ENCODE results near the gene OR6X1. TPM values are rescaled to one million over a fixed set of nuclear protein-coding genes. Genes with fewer than 3 reads are reported as not detected.

OR6X1 gene
- total and polyA plus RNA-seq, 8 donors, result not detected

DNA sequence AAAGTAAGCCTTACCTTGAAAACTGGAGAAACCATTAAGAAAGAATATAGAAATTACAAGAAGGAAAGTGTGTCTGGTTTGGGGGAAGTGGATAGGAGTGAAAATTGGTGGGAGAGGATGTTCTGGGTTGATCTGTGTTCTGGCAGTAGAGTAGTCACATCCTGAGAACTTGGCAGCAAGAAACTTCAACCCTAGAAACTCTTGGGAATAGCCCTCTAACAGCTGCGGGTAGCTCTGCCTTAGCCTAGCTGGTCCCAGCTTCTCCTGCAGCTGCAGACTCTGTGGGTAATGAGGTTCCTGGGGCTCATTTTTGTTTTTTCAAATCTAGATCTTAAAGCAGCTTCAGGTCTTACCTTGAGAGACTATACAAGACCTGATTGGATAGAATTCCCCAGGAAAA lies 24.2 kb upstream of the OR6X1 start:
- Histone ChIP-seq H3K4me1 (no peaks in the 10 kb centered on the region), H3K27me3 (no peaks in the 10 kb centered on the region), H3K4me3 (no peak overlapping the region), H3K27ac (no peak overlapping the region), H3K9me3 (no peaks in the 10 kb centered on the region), H3K36me3 (no peaks in the 10 kb centered on the region)
- intact Hi-C loops (cut with DNase I), result no loop called here
- ATAC-seq (no peak), DNase-seq (no peak)
- TF ChIP-seq, protein P1, sequence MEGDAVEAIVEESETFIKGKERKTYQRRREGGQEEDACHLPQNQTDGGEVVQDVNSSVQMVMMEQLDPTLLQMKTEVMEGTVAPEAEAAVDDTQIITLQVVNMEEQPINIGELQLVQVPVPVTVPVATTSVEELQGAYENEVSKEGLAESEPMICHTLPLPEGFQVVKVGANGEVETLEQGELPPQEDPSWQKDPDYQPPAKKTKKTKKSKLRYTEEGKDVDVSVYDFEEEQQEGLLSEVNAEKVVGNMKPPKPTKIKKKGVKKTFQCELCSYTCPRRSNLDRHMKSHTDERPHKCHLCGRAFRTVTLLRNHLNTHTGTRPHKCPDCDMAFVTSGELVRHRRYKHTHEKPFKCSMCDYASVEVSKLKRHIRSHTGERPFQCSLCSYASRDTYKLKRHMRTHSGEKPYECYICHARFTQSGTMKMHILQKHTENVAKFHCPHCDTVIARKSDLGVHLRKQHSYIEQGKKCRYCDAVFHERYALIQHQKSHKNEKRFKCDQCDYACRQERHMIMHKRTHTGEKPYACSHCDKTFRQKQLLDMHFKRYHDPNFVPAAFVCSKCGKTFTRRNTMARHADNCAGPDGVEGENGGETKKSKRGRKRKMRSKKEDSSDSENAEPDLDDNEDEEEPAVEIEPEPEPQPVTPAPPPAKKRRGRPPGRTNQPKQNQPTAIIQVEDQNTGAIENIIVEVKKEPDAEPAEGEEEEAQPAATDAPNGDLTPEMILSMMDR (IDR thresholded peaks at IDR 0.05), result no peak

DNA sequence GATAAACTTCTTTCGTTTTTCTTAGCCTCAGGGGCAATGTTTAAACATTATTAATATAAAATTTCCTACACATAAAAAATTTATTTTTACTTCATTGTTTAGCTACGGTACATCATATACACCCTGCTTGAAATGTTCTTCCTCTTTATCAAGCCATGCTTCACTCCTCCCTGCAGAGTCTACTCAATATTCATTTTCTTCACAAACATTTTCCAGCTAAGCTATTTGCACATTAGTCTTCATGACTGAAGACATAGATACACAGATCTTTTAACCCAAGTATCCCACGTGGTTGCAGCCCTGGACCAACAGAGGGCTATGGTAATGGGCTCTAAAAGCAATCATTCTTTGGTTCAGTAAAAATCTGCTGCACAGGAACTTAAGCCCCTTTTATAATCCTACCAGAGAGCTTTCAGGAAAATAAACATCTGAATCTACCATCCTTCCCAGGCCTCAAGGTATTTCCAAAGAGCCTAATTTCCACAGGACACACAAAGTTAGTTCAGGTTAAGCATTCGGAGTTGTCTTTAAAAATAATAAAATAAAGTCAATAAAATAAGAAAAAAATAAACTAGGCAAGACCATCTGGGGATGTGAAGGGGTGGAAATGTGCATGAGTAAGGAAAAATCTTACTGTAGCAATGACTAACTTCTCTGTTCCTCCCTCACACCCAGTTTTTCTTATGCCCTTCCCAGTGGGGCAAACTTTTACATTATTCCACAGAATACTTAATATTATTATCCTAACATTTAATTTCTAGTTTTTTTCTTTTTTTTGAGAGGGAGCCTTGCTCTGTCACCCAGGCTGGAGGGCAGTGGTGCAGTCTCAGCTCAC lies 21.6 kb upstream of the OR6X1 start:
- Histone ChIP-seq H3K4me1 (no peaks in the 10 kb centered on the region), H3K4me3 (no peak overlapping the region), H3K27ac (no peak overlapping the region), H3K27me3 (no peaks in the 10 kb centered on the region), H3K9me3 (no peaks in the 10 kb centered on the region), H3K36me3 (no peaks in the 10 kb centered on the region)
- intact Hi-C loops (cut with DNase I), result no loop called here
- no peak for ATAC-seq
- DNase-seq, result no peak
- TF ChIP-seq, protein P1 (IDR thresholded peaks at IDR 0.05), result no peak

DNA sequence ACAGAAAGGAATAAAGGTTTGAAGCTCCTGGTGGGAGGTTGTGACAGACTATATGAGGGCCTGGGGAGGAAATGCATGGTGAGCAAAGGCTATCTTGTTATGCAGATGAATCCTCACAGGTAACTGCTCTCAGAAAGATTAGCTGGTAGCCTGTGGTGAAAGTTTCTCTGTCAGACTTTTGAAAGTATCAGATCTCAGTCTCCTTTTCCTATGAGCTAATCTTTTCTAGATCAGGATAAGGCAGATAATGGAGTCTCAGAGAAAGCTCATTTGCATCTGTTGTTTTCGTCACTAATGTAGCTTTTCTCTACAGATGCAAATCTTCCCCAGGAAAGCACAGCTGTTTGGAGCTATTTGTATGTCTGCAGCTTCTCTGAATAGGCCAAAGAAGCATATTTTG lies 21.0 kb upstream of the OR6X1 start:
- TF ChIP-seq, protein P1 (IDR thresholded peaks at IDR 0.05), result no peak
- intact Hi-C loops (cut with DNase I), result no loop called here
- Histone ChIP-seq H3K4me1 (no peaks in the 10 kb centered on the region), H3K9me3 (no peaks in the 10 kb centered on the region), H3K4me3 (no peak overlapping the region), H3K36me3 (no peaks in the 10 kb centered on the region), H3K27ac (no peak overlapping the region), H3K27me3 (no peaks in the 10 kb centered on the region)
- DNase-seq (no peak), ATAC-seq (no peak)

DNA sequence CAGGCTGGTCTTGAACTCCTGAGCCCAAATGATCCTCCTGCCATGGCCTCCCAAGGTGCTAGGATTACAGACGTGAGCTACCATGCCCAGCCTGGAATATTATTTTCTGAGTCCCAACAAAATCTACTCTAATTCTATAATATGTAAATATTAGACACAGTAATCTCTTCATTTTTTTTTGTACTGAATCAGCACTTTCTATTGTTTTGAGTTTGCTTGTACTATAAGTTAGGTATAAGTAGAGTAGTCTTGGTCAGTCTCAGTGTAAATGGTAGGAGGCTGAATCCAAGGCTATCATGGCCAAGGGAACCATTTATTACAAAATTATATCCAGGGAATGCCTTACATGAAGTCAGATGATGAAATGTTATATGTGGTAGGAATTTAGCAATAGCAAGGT lies 19.6 kb upstream of the OR6X1 start:
- H3K9me3 ChIP-seq, result no peaks in the 10 kb centered on the region
- intact Hi-C loops (cut with DNase I), result no loop called here
- DNase-seq, result no peak
- no peak for ATAC-seq
- H3K27ac ChIP-seq, result no peak overlapping the region
- H3K27me3 ChIP-seq, result no peaks in the 10 kb centered on the region
- no peak overlapping the region for H3K4me3 ChIP-seq
- H3K4me1 ChIP-seq, result no peaks in the 10 kb centered on the region
- no peaks in the 10 kb centered on the region for H3K36me3 ChIP-seq
- TF ChIP-seq, protein P1 (IDR thresholded peaks at IDR 0.05), result no peak

DNA sequence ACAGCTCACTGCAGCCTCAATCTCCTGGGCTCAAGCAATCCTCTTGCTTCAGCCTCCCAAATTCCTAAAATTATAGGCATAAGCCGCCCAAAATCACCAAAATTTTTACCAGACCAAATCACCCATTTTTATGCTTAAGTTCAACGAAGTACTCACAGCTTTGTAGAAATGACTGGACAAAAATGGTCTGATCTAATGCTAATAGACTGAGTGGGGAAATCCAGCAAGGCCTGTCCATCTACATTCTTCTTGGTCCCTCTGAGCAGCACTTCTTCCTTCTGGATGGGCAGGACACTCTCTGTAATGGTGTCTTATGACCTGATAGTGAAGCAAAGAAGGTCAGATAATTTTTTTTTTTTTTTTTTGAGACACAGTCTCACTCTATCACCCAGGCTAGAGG lies 18.7 kb upstream of the OR6X1 start:
- H3K9me3 ChIP-seq, result no peaks in the 10 kb centered on the region
- no peak for DNase-seq
- intact Hi-C loops (cut with DNase I), result no loop called here
- H3K4me3 ChIP-seq, result no peak overlapping the region
- no peak overlapping the region for H3K27ac ChIP-seq
- H3K4me1 ChIP-seq, result no peaks in the 10 kb centered on the region
- TF ChIP-seq, protein P1 (IDR thresholded peaks at IDR 0.05), result no peak
- no peaks in the 10 kb centered on the region for H3K27me3 ChIP-seq
- no peaks in the 10 kb centered on the region for H3K36me3 ChIP-seq
- no peak for ATAC-seq

Measured in left lung (tissue), 10 donors.